Measurements from ENCODE around the gene DGKD. TPM values are rescaled to one million over a fixed set of nuclear protein-coding genes. Genes with fewer than 3 reads are reported as not detected.
A peak's percentile ranks its signal among the peaks of the same experiment; 100 is the strongest.

The DGKD gene
- total RNA-seq, 1 experiment from 2014 or later: 14.1 TPM

DNA sequence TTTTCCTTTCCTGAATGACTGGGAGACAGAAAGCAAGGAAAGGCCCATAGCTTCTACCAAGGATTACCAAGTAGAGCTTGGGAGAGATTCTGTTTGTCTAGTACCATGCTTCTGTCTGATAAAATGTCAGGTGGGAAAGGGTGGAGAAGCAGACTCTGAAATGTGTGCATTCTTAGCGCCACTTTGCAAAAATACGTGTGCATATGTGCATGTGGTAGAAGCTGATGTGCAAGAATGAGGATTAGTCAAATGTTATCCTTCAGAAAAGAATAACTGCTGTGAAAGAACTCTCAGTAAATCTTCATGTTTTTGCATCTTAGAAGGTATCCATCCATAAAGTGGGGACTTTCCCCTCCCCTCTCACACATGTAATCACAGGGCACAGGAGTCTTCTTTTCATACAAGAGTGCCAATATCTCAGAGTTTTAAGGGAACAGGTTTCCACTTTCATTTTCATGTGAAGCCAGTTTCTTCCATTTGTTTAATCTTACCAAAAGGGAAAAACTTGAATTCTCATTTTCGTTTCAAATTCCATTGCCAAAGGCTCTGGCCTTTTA lies 15.4 kb upstream of the DGKD start:
- DNase-seq (ENCODE audit: low read depth): no peak

- no peak for DNase-seq (ENCODE audit: low read depth)
Observed at GRCh38 chr2:233339427-233339826, 14.9 kb upstream of the DGKD start.

DNA sequence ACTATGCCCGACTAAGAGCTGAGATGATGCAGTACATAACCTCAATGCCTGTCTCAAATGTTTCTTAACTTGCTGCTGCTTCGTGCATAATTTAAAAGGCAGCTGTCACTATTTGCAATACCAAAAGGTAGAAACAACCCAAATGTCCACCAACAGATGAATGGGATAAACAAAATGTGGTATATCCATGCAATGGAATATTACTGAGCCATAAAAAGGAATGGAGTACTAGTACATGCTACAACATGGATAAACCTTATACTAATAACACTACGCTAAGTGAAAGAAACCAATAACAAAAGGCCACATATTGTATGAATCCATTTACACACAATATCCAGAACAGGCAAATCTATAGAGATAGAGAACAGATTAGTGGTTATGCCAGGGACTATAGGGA lies 13.0 kb upstream of the DGKD start:
- no peak for DNase-seq (ENCODE audit: low read depth)

DNA sequence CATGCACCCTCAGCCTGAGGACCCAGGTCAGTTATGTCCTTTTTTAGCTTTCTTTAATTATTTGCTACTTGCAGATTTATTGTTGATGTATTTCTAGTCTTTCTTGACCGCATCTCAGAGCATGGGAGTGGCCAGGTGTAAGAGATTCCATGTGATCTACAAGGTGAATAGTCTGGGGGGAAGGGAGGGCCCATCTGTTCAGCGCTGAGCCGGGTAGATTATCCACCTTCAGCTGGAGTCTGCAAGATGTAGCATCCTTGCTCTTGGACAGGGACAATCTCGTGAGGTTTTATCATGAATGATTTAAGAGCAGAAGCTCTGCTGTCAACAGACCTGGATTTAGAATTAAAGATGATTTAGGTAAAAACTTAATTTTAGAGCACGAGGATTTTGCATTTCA lies 12.0 kb upstream of the DGKD start:
- no peak for DNase-seq (ENCODE audit: low read depth)

DNA sequence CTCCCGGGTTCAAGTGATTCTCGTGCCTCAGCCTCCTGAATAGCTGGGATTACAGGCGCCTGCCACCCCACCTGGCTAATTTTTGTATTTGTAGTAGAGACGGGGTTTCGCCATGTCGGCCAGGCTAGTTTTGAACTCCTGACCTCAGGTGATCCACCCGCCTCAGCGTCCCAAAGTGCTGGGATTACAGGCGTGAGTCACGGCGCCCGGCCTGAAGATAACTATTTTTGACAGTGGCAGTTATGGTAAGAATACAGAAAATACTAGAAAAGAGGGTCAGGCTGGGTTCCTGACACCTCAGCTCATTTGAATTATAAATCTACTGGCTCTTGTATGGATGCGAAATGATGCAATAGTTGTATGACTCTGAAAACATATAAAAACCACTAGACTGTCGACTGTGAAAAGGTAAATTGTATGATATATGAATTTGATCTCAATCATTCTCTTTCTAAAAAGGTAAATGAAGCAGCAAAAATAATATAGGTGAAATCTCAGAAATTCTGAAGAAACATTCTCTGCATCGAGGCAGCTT lies 11.1 kb upstream of the DGKD start:
- DNase-seq (ENCODE audit: low read depth): no peak

GRCh38 chr2:233346376-233346775 lies 7.9 kb upstream of the DGKD start:
- DNase-seq (ENCODE audit: low read depth): no peak

DNA sequence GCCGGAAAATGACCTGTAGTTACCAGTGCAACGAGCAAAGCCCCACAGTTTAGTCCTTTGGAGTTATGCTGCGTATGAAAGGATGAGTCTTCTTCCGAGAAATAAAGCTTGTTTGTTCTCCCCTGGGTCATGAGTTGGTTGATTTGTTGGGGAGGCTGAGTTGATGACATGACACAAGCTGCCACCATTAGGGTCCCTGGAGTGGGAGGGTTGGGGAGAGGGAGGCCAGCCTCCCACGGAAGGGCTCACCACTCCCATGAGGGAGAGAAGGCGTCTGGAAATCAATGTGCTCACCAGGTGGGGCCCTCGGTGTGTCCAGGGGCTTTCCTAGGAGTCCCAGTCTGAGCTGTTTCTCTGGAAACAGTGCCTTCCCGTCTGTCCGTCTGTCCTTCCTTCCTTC lies 7.4 kb upstream of the DGKD start:
- no peak for DNase-seq (ENCODE audit: low read depth)

GRCh38 chr2:233349005-233349998 lies 5.0 kb upstream of the DGKD start:
- no peak for DNase-seq (ENCODE audit: low read depth)

DNA sequence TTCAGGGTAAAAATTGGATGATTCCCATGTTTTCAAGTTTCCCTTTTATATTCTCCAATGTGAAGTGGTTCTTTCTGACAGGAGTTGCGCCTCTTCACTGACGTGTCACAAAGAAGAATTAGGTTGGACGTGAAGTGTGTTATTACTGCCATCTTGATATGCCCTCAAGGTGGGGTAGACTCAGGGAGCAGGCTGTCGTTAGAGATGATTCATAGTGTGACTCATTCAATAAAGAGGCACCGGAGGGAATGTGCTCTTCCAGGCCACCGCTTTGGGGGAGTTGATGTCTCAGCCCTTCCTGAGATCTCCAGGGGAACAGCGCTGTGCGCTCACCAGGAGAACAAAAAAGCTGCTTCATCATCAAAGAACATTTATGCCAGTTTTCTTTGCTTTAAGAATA lies 3.6 kb upstream of the DGKD start:
- DNase-seq (ENCODE audit: low read depth): peak; percentile 98

GRCh38 chr2:233351423-233351822 lies 2.9 kb upstream of the DGKD start:
- DNase-seq (ENCODE audit: low read depth): peak; percentile 50

DNA sequence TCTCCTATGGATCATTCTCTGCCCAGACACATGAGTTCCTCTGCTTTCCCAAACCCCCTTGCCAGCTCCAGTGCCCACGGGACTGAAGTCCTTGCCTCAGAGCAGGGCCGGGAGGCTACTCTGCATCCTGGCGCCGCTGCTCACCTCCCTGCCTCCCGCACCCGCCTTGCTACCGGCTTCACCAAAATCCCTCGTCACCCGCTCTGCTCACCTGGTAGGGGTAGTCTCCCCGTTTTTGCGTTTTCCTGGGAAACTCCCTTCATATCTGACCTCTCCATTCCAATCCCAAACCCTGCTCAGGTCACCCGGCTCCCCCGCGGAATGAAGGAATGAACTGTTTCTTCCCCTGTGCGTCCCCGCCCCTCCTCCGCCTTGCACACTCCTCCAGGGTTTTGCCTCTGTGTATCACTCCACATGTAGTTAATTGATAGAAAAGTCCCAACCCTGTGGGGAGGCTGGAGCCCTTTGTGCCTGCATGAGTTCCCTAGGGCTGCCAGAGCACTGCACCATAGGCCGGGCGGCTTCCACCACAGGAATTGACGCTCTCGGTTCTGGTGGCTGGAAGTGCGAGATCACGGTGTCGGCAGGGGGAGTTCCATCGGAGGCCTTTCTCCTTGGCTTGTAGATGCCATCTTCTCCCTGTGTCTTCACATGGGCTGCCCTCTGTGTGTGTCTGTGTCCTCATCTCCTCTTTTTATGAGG lies 2.0 kb upstream of the DGKD start:
- no peak for DNase-seq (ENCODE audit: low read depth)

DNA sequence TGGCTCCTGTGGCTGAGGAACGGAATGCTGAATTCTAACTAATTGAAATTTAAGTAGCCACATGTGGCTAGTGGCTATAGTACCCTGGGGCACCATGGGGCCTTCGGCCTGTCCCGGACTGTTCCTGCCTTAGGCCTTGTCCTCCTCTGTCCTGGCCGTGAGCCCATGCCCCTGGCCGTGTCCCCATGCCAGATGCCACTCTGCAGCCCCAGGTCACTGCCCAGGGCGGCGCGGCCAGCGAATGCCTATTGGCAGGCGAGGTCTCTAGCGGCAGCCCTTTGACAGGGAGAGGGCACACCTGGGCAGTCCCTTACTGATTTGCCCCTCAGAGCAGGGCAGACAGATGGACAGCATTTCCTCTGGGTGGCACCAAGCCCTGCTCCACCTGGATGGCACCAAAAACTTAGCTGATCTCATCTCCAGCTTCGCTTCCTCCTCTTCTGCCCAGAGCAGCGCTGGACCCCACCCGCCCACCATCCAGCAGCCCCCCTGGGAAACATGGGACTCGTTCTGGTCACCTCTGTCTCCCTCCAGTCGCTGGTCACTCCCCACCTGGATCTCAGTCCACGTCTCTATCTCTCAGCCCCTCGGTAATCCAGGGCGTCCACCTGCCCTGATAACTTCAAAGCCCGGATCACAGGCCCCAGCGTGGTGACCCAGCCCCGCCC lies 1.1 kb upstream of the DGKD start:
- DNase-seq (ENCODE audit: low read depth): no peak

- DNase-seq (ENCODE audit: low read depth): no peak
Observed at GRCh38 chr2:233354500-233354924, 218 bp downstream of the DGKD start.

DNA sequence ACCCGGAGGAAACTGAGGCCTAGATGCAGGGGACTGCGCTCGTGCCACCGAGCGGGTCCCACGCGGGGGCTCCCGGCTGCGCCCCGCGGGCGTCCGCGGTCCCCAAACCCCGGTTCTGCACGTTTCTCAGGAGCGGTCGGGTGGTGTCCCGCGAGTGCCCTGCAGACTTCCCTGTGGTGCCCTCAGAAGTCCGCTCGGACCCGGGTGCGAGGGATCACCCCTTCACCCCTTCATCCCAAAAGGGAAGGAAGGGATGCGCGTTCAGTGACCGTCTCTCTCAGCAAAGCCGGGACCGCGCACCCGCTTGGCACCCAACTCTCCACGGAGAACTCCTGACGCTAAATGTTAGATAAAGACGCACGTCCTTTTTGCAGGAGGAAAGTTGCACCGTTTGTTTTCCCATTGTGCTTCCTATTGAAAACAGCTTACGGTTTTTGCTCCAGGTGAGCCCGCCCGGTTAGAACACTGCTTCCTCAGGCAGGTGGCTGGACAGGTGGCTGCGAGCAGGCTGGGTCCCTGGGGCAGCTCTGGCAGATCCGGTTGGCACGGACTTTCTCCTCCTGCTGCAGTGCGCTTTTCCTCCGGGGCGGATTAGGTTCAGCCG lies 779 bp downstream of the DGKD start:
- DNase-seq (ENCODE audit: low read depth): no peak

DNA sequence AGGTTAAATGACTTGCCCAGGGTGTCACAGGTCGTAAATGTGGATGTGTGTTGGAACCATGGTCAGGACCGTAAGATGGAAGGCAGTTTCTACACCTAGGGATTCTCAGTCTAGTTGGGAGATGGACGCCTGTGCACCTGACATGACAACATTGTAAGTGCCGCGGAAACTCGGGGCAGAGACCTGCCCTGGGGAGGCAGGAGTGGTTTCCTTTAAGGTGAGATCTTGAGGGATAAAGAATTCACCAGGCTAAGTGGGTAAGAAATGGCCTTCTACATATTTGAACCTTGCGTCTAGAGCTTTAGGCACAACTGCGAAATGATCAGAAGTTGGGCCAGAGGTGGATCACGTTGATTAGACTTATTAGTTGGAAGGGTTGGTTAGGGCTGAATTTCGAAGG lies 1.6 kb downstream of the DGKD start:
- DNase-seq (ENCODE audit: low read depth): no peak

DNA sequence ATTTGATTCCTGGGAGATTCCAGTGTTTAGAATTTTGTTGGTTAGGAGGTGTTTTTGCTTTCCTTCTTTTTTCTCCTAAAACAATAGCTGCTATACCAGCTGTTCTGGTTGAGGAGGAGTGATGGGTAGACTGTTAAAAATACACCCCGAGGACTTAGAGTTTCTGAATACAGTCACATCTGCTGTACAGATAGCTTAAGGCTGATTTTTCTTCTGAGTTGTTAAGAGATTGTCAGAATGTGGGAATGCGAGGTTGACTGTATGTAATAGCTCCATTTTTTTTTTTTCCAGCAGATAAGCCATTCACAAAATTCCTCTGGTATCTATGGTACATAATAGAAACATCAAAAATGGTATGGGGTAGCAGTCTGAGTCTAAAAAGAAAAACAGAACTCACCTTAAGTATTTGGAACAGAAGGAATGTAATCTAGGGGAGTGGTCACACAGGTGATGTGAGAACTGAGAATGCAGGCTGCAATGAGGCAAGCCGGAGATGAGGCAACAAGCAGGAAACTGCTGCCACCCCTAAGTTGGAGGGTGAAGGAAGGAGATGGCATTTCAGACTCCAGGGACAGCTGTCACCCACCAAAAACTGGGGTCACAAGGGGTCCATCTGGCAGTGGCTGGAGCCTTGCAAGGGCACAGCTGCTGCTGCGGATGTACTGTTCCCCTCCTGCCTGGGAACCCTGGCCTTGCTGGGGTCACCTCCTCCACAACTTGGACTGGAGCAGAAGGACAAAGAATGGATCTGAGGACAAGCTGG lies 2.4 kb downstream of the DGKD start:
- no peak for DNase-seq (ENCODE audit: low read depth)

DNA sequence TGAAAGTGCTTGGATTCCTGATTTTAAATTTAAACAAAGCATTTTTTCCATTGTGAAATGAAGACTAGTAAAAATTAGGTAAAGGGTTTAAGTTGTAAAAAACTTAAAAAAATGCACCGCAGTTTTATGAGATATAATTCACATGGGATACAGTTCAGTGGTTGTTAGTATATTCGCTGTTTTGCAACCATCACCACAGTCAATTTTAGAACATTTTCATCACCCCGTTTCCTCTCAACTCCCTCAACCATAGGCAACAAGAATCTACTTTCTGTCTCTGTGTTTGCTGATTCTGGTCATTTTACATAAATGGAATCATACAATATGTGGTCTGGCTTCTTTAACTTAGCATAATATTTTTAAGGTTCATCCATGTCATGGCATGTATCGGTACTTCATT lies 4.0 kb downstream of the DGKD start:
- no peak for DNase-seq (ENCODE audit: low read depth)

DNA sequence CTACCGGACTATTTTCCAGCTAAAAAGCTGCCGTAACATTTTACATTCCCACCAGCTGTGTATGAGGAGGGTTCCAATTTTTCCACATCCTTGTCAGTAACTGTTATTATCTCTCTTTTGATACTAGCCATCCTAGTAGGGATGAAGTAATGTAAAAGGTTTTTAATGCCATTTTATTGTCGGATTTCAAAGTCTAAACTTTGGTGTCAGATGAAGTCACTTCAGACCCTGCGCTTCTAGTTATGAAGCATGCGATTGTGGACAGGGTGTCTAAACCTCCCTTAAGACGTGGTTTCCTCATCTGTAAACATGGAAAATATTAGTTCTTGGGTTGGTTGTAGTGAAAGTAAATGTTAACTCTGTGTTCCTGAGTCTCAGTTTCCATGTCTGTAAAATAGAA lies 4.7 kb downstream of the DGKD start:
- no peak for DNase-seq (ENCODE audit: low read depth)

DNA sequence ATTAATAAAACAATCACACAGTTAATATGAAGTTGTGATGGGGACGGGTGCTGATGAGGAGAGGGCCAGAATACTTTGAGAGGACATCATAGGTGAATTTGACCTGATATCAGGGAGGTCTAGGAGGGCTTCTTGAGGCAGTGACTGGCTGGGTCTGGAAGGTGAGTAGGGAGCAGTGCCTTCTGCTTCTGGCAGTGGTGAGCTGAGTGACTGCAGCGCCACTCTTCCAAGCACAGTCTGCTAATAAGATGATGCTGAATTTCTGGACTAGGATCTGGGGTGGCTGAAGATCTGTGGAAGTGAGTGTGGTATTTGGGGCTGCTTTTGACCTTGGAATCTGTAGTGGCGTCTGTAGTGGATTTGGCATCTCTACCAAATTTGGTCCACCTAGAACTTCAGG lies 5.5 kb downstream of the DGKD start:
- DNase-seq (ENCODE audit: low read depth): no peak

DNA sequence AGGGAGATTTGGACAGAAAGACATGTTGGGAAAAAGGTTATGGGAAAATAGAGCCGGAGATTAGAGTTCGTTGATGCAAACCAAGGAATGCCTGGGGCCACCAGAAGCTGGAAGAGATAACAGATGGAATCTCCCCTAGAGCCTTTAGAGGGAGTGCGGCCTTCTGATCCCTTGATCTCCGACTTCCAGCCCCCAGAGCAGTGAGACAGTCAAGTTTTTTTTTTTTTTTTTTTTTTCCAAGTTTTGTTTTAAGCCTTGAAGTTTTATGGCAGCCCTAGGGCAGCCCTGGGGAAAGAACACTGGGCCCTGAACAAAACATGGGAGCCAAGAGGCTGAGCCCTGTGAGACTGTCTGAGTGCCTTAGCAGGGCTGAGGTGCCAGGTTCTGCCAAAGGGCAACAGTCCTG lies 6.5 kb downstream of the DGKD start:
- no peak for DNase-seq (ENCODE audit: low read depth)

Data from HT1080 (cell line).